ENCODE results near the gene MERTK. TPM values are rescaled to one million over a fixed set of nuclear protein-coding genes. Genes with fewer than 3 reads are reported as not detected.
"Not testable (repeated sequence)": the region's sequence is repeated elsewhere in the genome, so short reads cannot be mapped to it uniquely, and the experiment has no call there.

The MERTK gene
- total RNA-seq, 1 experiment from 2014 or later = not detected

DNA sequence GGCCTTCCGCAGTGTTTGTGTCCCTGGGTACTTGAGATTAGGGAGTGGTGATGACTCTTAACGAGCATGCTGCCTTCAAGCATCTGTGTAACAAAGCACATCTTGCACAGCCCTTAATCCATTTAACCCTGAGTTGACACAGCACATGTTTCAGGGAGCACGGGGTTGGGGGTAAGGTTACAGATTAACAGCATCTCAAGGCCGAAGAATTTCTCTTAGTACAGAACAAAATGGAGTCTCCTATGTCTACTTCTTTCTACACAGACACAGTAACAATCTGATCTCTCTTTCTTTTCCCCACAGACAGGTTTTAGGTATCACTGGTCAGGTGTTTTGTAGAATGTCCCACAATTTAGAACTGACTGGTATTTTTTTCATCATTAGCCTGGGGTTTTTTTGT, 65.1 kb downstream of the MERTK start:
- not testable (repeated sequence) for H3K4me1 ChIP-seq (replicated peaks); H3K27ac ChIP-seq; H3K4me3 ChIP-seq; DNase-seq (ENCODE audit: low read depth in 1 of 2, low spot score in 2 of 2); H3K9me3 ChIP-seq (replicated peaks); H3K36me3 ChIP-seq
- H3K27me3 ChIP-seq (replicated peaks) = peaks cover 19% of the 10 kb centered on the region

DNA sequence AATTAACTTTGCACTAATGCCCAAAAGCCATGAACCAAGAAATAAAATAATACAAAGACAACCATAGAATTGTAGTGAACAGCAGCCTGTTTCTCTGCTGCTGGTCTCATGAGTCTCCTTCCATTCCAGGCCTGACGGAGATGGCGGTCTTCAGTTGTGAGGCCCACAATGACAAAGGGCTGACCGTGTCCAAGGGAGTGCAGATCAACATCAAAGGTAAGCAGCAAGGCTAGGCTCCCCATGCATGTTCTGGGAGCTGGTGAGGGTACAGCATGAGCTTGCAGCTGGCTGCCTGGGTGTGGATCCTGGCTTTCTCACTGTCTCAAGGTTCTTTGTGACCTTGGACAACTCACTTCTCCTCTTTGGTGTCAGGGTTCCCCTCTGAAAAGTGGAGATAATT, 66.7 kb downstream of the MERTK start:
- H3K27ac ChIP-seq = no peak overlapping the region
- no peaks in the 10 kb centered on the region for H3K9me3 ChIP-seq (replicated peaks)
- H3K4me3 ChIP-seq = no peak overlapping the region
- no peaks in the 10 kb centered on the region for H3K36me3 ChIP-seq
- no peak for DNase-seq (ENCODE audit: low read depth in 1 of 2, low spot score in 2 of 2)
- H3K27me3 ChIP-seq (replicated peaks) = peaks cover 13% of the 10 kb centered on the region
- no peaks in the 10 kb centered on the region for H3K4me1 ChIP-seq (replicated peaks)

DNA sequence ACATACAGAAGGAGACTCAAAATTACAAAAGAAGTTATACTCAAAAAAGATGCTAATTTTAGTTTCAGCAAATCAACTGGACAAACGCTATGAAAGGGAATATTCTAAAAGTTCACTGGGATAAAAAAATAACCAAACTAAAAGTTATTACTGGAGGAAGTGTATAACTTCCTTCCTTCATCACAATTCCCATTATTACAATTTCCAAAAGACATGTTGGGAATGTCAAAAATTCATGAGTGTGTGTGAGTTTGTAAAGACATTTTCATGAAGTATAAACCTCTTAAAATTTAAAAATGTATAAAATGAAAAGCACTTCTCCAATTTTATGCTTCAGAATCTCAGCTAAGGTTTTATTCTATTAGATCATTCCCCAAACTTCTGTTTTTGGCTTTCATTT, 67.8 kb downstream of the MERTK start:
- H3K4me1 ChIP-seq (replicated peaks) = no peaks in the 10 kb centered on the region
- H3K36me3 ChIP-seq = no peaks in the 10 kb centered on the region
- no peak overlapping the region for H3K4me3 ChIP-seq
- peaks cover 12% of the 10 kb centered on the region for H3K27me3 ChIP-seq (replicated peaks)
- DNase-seq (ENCODE audit: low read depth in 1 of 2, low spot score in 2 of 2) = no peak
- no peaks in the 10 kb centered on the region for H3K9me3 ChIP-seq (replicated peaks)
- H3K27ac ChIP-seq = no peak overlapping the region

DNA sequence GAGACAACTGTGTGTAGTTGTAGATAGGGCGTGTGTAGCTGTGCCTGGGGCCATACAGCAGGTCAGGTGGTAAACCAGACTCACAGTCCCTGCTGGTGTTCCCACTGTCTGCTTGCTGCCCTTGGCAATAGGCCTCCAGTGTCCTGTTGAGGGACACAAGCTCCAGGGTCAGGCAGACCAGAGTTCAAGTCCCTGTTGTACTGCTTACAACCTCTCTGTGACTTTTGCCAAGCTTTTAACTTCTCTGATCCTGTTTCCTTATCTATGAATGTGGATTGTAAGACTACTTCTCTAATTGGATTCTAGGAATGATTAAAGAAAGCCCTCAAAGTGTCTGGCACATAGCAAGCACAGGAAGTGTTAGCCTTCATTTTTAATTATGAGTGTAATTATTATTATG, 68.6 kb downstream of the MERTK start:
- Histone ChIP-seq H3K9me3 (replicated peaks) (no peaks in the 10 kb centered on the region), H3K4me3 (no peak overlapping the region), H3K36me3 (no peaks in the 10 kb centered on the region), H3K27ac (no peak overlapping the region), H3K27me3 (replicated peaks) (peaks cover 11% of the 10 kb centered on the region; the same call in 1 of the 2 replicates), H3K4me1 (replicated peaks) (no peaks in the 10 kb centered on the region)
- no peak for DNase-seq (ENCODE audit: low read depth in 1 of 2, low spot score in 2 of 2)

DNA sequence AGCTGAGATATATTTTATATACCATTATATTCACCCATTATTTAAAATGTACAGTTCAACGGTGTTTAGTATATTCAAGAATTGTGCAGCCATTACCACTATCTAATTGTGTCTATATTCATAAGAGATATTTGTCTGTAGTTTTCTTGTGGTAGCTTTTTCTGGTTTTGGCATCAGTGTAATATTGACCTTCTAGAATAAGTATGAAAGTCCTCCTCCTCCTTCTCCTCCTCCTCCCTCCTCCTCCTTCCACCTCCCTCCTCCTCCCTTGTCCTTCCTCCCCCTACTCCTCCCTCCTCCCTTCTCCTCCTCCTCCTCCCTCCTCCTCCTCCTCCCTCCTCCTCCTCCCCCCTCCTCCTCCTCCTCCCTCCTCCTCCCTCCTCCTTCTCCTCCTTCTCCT, 72.0 kb downstream of the MERTK start:
- H3K27me3 ChIP-seq (replicated peaks) = peaks cover 4% of the 10 kb centered on the region; the same call in 1 of the 2 replicates
- H3K4me3 ChIP-seq = no peak overlapping the region
- peaks cover 4% of the 10 kb centered on the region; the same call in 1 of the 2 replicates for H3K4me1 ChIP-seq (replicated peaks)
- H3K27ac ChIP-seq = no peak overlapping the region
- H3K36me3 ChIP-seq = no peaks in the 10 kb centered on the region
- H3K9me3 ChIP-seq (replicated peaks) = no peaks in the 10 kb centered on the region
- DNase-seq (ENCODE audit: low read depth in 1 of 2, low spot score in 2 of 2) = no peak

DNA sequence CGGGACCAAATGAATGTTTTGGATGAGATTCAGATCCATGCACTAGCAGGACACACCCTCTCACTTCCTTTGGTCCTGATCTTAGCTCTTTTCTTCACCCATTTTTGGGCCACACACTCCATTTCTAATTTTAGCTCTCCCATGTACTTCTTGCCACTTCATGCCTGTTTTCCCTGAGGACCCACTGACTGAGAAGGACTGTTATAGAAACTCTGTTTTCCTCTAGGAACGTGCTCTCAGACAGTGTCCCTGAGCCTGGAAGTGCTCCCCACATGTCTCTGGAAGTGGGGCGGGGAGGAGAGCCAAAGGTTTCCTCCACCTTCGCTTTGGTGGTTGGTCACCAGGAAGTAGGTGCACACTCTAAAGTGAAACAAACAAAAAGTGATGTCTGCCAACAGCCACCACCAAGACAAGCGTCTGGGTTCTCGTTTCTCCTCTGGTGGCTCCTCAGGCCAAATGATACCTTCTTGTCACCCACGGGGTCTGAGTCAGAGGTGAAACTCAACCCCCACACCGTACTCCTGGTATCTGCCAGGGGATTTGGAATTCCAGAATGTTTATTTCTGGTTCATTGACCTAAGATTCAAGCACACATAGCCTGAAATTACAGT, 74.7 kb downstream of the MERTK start:
- no peak overlapping the region for H3K27ac ChIP-seq
- H3K9me3 ChIP-seq (replicated peaks) = peaks cover 4% of the 10 kb centered on the region; the same call in 1 of the 2 replicates
- H3K4me1 ChIP-seq (replicated peaks) = peaks cover 4% of the 10 kb centered on the region; the same call in 1 of the 2 replicates
- no peak overlapping the region for H3K4me3 ChIP-seq
- H3K36me3 ChIP-seq = no peaks in the 10 kb centered on the region
- H3K27me3 ChIP-seq (replicated peaks) = no peaks in the 10 kb centered on the region; the same call in 1 of the 2 replicates
- DNase-seq (ENCODE audit: low read depth in 1 of 2, low spot score in 2 of 2) = no peak

DNA sequence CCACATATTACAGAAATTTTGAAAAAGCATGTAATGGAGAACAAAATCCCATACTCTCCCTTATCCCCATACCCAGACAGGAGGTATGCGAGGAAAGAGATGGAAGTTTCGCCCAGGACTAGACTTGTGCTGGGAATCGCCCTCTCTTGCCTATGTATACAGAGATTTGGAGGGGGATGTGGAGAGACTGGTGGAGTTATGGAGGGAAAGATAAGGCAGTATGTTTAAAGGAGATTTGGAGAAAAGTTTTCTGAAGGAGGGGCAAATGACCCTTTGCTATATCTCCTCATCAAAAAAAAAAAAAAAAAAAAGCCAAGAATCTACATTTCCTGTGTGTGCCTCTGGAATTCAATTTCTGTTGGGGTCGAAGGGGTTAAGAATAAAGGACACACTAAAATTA, 75.3 kb downstream of the MERTK start:
- Histone ChIP-seq H3K36me3 (no peaks in the 10 kb centered on the region), H3K27me3 (replicated peaks) (no peaks in the 10 kb centered on the region; the same call in 1 of the 2 replicates), H3K9me3 (replicated peaks) (peaks cover 5% of the 10 kb centered on the region; the same call in 1 of the 2 replicates), H3K27ac (no peak overlapping the region), H3K4me3 (no peak overlapping the region), H3K4me1 (replicated peaks) (peaks cover 4% of the 10 kb centered on the region; the same call in 1 of the 2 replicates)
- no peak for DNase-seq (ENCODE audit: low read depth in 1 of 2, low spot score in 2 of 2)

DNA sequence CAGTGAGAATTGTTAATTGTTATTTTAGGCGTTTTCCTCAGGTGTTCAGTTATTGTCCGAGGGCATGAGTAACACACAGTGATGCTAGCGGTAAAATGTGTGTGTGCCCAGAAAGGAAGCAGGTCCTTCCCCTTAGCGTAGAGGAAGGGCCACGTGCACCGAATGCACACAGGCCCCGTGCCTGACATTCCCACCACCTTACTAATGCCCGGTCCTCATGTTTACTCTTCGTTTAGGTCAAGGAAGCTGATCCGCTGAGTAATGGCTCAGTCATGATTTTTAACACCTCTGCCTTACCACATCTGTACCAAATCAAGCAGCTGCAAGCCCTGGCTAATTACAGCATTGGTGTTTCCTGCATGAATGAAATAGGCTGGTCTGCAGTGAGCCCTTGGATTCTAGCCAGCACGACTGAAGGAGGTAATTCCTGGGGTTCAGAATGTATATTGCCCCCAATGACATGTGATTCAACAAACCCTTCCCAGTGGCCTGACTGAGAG, 76.7 kb downstream of the MERTK start:
- Histone ChIP-seq H3K27me3 (replicated peaks) (no peaks in the 10 kb centered on the region; the same call in 1 of the 2 replicates), H3K27ac (no peak overlapping the region), H3K9me3 (replicated peaks) (peaks cover 6% of the 10 kb centered on the region; the same call in 1 of the 2 replicates), H3K4me1 (replicated peaks) (peaks cover 4% of the 10 kb centered on the region; the same call in 1 of the 2 replicates), H3K36me3 (no peaks in the 10 kb centered on the region), H3K4me3 (no peak overlapping the region)
- DNase-seq (ENCODE audit: low read depth in 1 of 2, low spot score in 2 of 2) = peak; percentile 39 to 55

DNA sequence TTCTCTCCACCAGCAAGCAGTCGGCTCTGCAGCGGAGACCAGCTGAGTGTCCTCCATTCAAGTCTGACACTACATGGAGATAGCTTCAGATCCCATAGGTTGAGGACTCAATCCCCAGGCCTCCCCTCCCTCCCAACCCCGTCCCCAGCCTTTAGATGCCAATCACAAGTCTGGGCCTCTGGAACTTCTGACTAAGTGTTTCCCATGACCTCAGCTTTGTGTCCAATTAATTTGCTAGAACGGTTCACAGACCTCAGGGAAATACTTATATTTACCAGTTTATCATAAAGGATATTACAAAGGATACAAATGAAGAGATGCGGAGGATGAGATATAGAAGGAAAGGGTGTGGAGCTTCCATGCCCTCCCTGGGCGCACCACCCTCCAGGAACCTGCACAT, 77.4 kb downstream of the MERTK start:
- no peak overlapping the region for H3K27ac ChIP-seq
- H3K4me3 ChIP-seq = no peak overlapping the region
- DNase-seq (ENCODE audit: low read depth in 1 of 2, low spot score in 2 of 2) = no peak
- H3K4me1 ChIP-seq (replicated peaks) = peaks cover 4% of the 10 kb centered on the region; the same call in 1 of the 2 replicates
- H3K9me3 ChIP-seq (replicated peaks) = peaks cover 6% of the 10 kb centered on the region; the same call in 1 of the 2 replicates
- no peaks in the 10 kb centered on the region for H3K36me3 ChIP-seq
- no peaks in the 10 kb centered on the region; the same call in 1 of the 2 replicates for H3K27me3 ChIP-seq (replicated peaks)

DNA sequence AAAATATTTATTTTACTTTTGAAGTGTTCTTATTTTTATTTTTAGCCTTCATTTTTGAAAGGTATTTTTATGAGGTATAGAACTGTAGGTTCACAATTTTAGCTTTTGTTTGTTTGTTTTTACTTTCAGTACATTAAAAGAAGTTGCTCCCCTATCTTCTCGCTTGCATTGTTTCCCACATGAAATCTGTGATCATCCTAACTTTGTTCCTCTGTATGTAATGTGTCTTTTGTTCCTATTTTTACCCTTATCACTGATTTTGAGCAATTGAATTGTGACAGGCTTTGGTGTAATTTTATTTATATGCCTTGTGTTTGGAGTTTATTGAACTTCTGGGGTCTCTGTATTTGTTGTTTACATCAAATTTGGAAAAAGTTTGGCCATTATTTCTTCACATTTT, 78.8 kb downstream of the MERTK start:
- Histone ChIP-seq H3K9me3 (replicated peaks) (peaks cover 6% of the 10 kb centered on the region; the same call in 1 of the 2 replicates), H3K27ac (no peak overlapping the region), H3K4me3 (no peak overlapping the region), H3K36me3 (no peaks in the 10 kb centered on the region), H3K4me1 (replicated peaks) (peaks cover 4% of the 10 kb centered on the region; the same call in 1 of the 2 replicates), H3K27me3 (replicated peaks) (no peaks in the 10 kb centered on the region; the same call in 1 of the 2 replicates)
- no peak for DNase-seq (ENCODE audit: low read depth in 1 of 2, low spot score in 2 of 2)

DNA sequence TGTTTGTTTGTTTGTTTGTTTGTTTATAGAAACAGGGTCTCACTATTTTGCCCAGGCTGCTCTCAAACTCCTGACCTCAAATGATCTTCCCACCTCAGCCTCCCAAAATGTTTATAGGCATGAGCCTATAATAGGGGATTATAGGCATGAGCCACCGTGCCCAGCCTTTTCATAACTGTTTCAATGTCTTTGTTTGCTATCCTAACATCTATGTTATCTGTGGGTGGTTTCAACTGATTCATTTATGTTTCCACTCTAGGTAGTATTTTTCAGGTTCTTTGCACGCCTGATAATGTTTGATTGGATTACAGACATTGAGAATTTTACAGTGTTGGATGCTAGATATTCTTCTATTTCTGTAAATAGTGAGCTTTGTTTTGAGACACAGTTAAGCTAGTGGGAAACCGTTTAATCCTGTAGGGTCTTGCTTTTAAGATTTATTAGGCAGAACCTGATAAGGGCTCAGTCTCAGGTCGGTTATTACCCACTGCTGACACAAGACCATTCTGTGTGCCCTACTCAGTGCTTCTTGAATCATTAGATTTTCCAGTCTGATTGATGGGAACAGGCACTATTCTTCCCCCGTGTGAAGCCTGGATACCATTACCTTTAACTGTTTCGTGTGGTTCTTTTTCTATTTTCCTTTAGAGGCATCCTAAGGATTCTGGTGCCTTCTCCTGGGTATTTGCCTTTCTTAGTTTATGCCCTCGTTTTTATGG, 80.2 kb downstream of the MERTK start:
- H3K36me3 ChIP-seq = no peaks in the 10 kb centered on the region
- no peaks in the 10 kb centered on the region for H3K27me3 ChIP-seq (replicated peaks)
- no peak overlapping the region for H3K27ac ChIP-seq
- H3K4me1 ChIP-seq (replicated peaks) = peaks cover 4% of the 10 kb centered on the region; the same call in 1 of the 2 replicates
- DNase-seq (ENCODE audit: low read depth in 1 of 2, low spot score in 2 of 2) = no peak
- no peak overlapping the region for H3K4me3 ChIP-seq
- H3K9me3 ChIP-seq (replicated peaks) = peaks cover 6% of the 10 kb centered on the region; the same call in 1 of the 2 replicates

DNA sequence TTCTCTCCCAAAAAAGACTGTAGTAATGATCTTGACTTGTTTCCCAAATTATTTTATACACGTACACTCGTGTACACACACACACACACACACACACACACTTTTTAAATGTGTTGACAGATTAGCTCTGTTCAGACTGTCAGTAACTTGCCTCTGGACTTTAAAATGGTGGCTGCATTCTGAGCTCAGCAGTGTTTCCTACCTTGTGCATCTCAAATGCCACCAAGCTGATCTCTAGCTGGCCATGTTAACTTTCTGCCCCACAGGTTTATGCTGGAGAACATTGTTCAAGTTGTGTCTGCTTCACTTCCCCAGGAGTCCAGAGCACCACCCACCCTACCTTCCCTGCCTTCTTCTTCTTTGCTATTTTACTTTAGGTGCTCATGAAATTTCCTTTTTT, 83.3 kb downstream of the MERTK start:
- no peaks in the 10 kb centered on the region for H3K4me1 ChIP-seq (replicated peaks)
- H3K9me3 ChIP-seq (replicated peaks) = peaks cover 6% of the 10 kb centered on the region; the same call in 1 of the 2 replicates
- DNase-seq (ENCODE audit: low read depth in 1 of 2, low spot score in 2 of 2) = no peak
- H3K4me3 ChIP-seq = no peak overlapping the region
- H3K27ac ChIP-seq = no peak overlapping the region
- H3K27me3 ChIP-seq (replicated peaks) = no peaks in the 10 kb centered on the region; the same call in 1 of the 2 replicates
- no peaks in the 10 kb centered on the region for H3K36me3 ChIP-seq

DNA sequence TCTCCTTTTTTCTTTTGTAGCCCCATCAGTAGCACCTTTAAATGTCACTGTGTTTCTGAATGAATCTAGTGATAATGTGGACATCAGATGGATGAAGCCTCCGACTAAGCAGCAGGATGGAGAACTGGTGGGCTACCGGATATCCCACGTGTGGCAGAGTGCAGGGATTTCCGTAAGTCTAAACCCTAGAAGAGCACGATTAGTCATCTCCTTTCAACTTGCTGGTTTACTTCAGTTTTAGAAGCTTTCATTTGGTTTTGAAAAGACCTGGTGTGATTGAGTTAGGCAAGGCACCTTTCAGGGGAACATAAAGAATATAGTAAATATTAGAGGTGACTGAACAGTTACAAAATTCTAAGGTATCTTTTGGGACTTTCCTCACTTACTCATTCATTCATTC, 84.4 kb downstream of the MERTK start:
- H3K27ac ChIP-seq = no peak overlapping the region
- H3K4me1 ChIP-seq (replicated peaks) = no peaks in the 10 kb centered on the region
- peaks cover 2% of the 10 kb centered on the region; the same call in 1 of the 2 replicates for H3K9me3 ChIP-seq (replicated peaks)
- H3K36me3 ChIP-seq = no peaks in the 10 kb centered on the region
- DNase-seq (ENCODE audit: low read depth in 1 of 2, low spot score in 2 of 2) = no peak
- no peaks in the 10 kb centered on the region; the same call in 1 of the 2 replicates for H3K27me3 ChIP-seq (replicated peaks)
- H3K4me3 ChIP-seq = no peak overlapping the region
